ENCODE data around the gene ATRIP. TPM values are rescaled to one million over a fixed set of nuclear protein-coding genes. Genes with fewer than 3 reads are reported as not detected.

ATRIP gene
- total and polyA plus RNA-seq, 2 experiments from 2014 or later: 4.2 to 8.4 TPM

GRCh38 chr3:48412375-48413001 lies 34.0 kb upstream of the ATRIP start:
- no peak overlapping the region for H2AFZ ChIP-seq
- no peaks in the 10 kb centered on the region for H3F3A ChIP-seq (ENCODE audit: insufficient read depth)
- no peaks in the 10 kb centered on the region for H3K27me3 ChIP-seq (replicated peaks; ENCODE audit: insufficient read depth)
- TF ChIP-seq EZH2 (IDR thresholded peaks at IDR 0.05; ENCODE audit: insufficient read depth, poor library complexity, severe bottlenecking) (no peak), EZH2phosphoT487 (IDR thresholded peaks at IDR 0.05; ENCODE audit: insufficient read depth, low read depth) (no peak)
- in situ Hi-C loops (cut with MboI): no loop called here
- no peak overlapping the region for H3K9ac ChIP-seq
- H3K4me3 ChIP-seq: no peak overlapping the region
- no peaks in the 10 kb centered on the region for H3K9me3 ChIP-seq (ENCODE audit: low read depth)
- no peak overlapping the region for H3K27ac ChIP-seq
- WGBS, 2 experiments (ENCODE audit: low coverage in 1 of 2, low lambda C conversion rate in 2 of 2, missing lambda C conversion rate in 2 of 2): 89 to 91% methylated on average over 16 to 19 of the region's 19 CpGs
- H3K4me2 ChIP-seq (ENCODE audit: unreplicated experiment): no peak overlapping the region
- no peaks in the 10 kb centered on the region for H3K36me3 ChIP-seq (ENCODE audit: low read depth)
- H3K9me2 ChIP-seq (ENCODE audit: insufficient read depth): no peaks in the 10 kb centered on the region
- DNase-seq: no peak
- no peaks in the 10 kb centered on the region for H3K79me2 ChIP-seq (ENCODE audit: insufficient read depth)
- no peaks in the 10 kb centered on the region for H3K4me1 ChIP-seq (ENCODE audit: insufficient read depth)
- no peaks in the 10 kb centered on the region for H4K20me1 ChIP-seq (ENCODE audit: insufficient read depth)

- H3K9ac ChIP-seq: no peak overlapping the region
- in situ Hi-C loops (cut with MboI): no loop called here
- H3K4me3 ChIP-seq: no peak overlapping the region
- no peaks in the 10 kb centered on the region for H3K79me2 ChIP-seq (ENCODE audit: insufficient read depth)
- no peaks in the 10 kb centered on the region for H3F3A ChIP-seq (ENCODE audit: insufficient read depth)
- H3K36me3 ChIP-seq (ENCODE audit: low read depth): no peaks in the 10 kb centered on the region
- no peak for DNase-seq
- no peaks in the 10 kb centered on the region for H3K9me2 ChIP-seq (ENCODE audit: insufficient read depth)
- no peak overlapping the region for H2AFZ ChIP-seq
- no peaks in the 10 kb centered on the region for H3K9me3 ChIP-seq (ENCODE audit: low read depth)
- H3K4me1 ChIP-seq (ENCODE audit: insufficient read depth): no peaks in the 10 kb centered on the region
- no peaks in the 10 kb centered on the region for H4K20me1 ChIP-seq (ENCODE audit: insufficient read depth)
- 50 to 60% methylated on average over 6 to 8 of the region's 8 CpGs for WGBS, 2 experiments (ENCODE audit: low coverage in 1 of 2, low lambda C conversion rate in 2 of 2, missing lambda C conversion rate in 2 of 2)
- no peak overlapping the region for H3K27ac ChIP-seq
- no peak overlapping the region for H3K4me2 ChIP-seq (ENCODE audit: unreplicated experiment)
- no peak for TF ChIP-seq EZH2phosphoT487 (IDR thresholded peaks at IDR 0.05; ENCODE audit: insufficient read depth, low read depth)
- no peak for TF ChIP-seq EZH2 (IDR thresholded peaks at IDR 0.05; ENCODE audit: insufficient read depth, poor library complexity, severe bottlenecking)
- H3K27me3 ChIP-seq (replicated peaks; ENCODE audit: insufficient read depth): no peaks in the 10 kb centered on the region
Observed at GRCh38 chr3:48413086-48413485, 33.5 kb upstream of the ATRIP start.

GRCh38 chr3:48413611-48414010 lies 32.9 kb upstream of the ATRIP start:
- Histone ChIP-seq H3K79me2 (ENCODE audit: insufficient read depth) (no peaks in the 10 kb centered on the region), H4K20me1 (ENCODE audit: insufficient read depth) (no peaks in the 10 kb centered on the region), H2AFZ (no peak overlapping the region), H3K36me3 (ENCODE audit: low read depth) (no peaks in the 10 kb centered on the region), H3K4me3 (no peak overlapping the region), H3K9me2 (ENCODE audit: insufficient read depth) (no peaks in the 10 kb centered on the region), H3K9me3 (ENCODE audit: low read depth) (no peaks in the 10 kb centered on the region), H3K4me1 (ENCODE audit: insufficient read depth) (no peaks in the 10 kb centered on the region), H3K27ac (no peak overlapping the region), H3K9ac (no peak overlapping the region), H3F3A (ENCODE audit: insufficient read depth) (no peaks in the 10 kb centered on the region), H3K4me2 (ENCODE audit: unreplicated experiment) (no peak overlapping the region), H3K27me3 (replicated peaks; ENCODE audit: insufficient read depth) (no peaks in the 10 kb centered on the region)
- in situ Hi-C loops (cut with MboI): no loop called here
- no peak for DNase-seq
- WGBS, 2 experiments (ENCODE audit: low coverage in 1 of 2, low lambda C conversion rate in 2 of 2, missing lambda C conversion rate in 2 of 2): 83 to 84% methylated on average over 12 to 14 of the region's 14 CpGs
- TF ChIP-seq EZH2phosphoT487 (IDR thresholded peaks at IDR 0.05; ENCODE audit: insufficient read depth, low read depth) (no peak), EZH2 (IDR thresholded peaks at IDR 0.05; ENCODE audit: insufficient read depth, poor library complexity, severe bottlenecking) (no peak)

- TF ChIP-seq EZH2phosphoT487 (IDR thresholded peaks at IDR 0.05; ENCODE audit: insufficient read depth, low read depth): no peak
- TF ChIP-seq EZH2 (IDR thresholded peaks at IDR 0.05; ENCODE audit: insufficient read depth, poor library complexity, severe bottlenecking): no peak
- Histone ChIP-seq H3K9ac (no peak overlapping the region), H3K4me1 (ENCODE audit: insufficient read depth) (no peaks in the 10 kb centered on the region), H2AFZ (no peak overlapping the region), H3K9me2 (ENCODE audit: insufficient read depth) (no peaks in the 10 kb centered on the region), H3K79me2 (ENCODE audit: insufficient read depth) (no peaks in the 10 kb centered on the region), H3F3A (ENCODE audit: insufficient read depth) (no peaks in the 10 kb centered on the region), H3K36me3 (ENCODE audit: low read depth) (no peaks in the 10 kb centered on the region), H4K20me1 (ENCODE audit: insufficient read depth) (no peaks in the 10 kb centered on the region), H3K4me3 (no peak overlapping the region), H3K27ac (no peak overlapping the region), H3K4me2 (ENCODE audit: unreplicated experiment) (no peak overlapping the region), H3K27me3 (replicated peaks; ENCODE audit: insufficient read depth) (no peaks in the 10 kb centered on the region), H3K9me3 (ENCODE audit: low read depth) (no peaks in the 10 kb centered on the region)
- 74 to 76% methylated on average over 25 of the region's 25 CpGs for WGBS, 2 experiments (ENCODE audit: low coverage in 1 of 2, low lambda C conversion rate in 2 of 2, missing lambda C conversion rate in 2 of 2)
- DNase-seq: no peak
- in situ Hi-C loops (cut with MboI): no loop called here
Observed at GRCh38 chr3:48414376-48415250, 31.9 kb upstream of the ATRIP start.
